H1 (cell line): ENCODE measurements around the gene BIRC2. TPM values are rescaled to one million over a fixed set of nuclear protein-coding genes. Genes with fewer than 3 reads are reported as not detected.

Source experiments
- CTCF ChIA-PET: fragments of 300-600 bp; sonication (Branson Sonifier 250); formaldehyde crosslinking; loops from one replicate; lab custom pipeline; 2021; ENCODE audit not compliant: partially characterized antibody; lab: Charles Lee
- POLR2A ChIA-PET: fragments of 300-600 bp; sonication (Branson Sonifier 250); formaldehyde crosslinking; loops from one replicate; lab custom pipeline; 2021; ENCODE audit warnings: inconsistent platforms; ENCODE audit not compliant: partially characterized antibody; lab: Charles Lee
- DNase-seq, 2 experiments: peaks; one replicate each; pipeline versions ENCODE4 v3.0.0 to v3.0.0-alpha.2; 2010 to 2022; ENCODE audit warnings: low spot score in 2 of 2, low read depth in 1 of 2, mixed read lengths in 1 of 2
- FAIRE-seq: peaks from 2 replicates; lab custom pipeline; 2011; peaks lifted over from hg19 to GRCh38; lab: Jason Lieb, UNC
- H2AFZ ChIP-seq: 2 replicates; pipeline ENCODE4 v1.8.1; 2012; ENCODE audit warnings: low read length, inconsistent platforms
- H2AK5ac ChIP-seq: 2 replicates; pipeline ENCODE4 v1.6.1; 2013; ENCODE audit warnings: low read depth, low read length
- H2BK120ac ChIP-seq: replicated peaks from 2 replicates; pipeline ENCODE3; 2013; ENCODE audit warnings: low read depth, low read length, inconsistent platforms
- H2BK12ac ChIP-seq: 2 replicates; pipeline ENCODE4 v1.6.1; 2013; ENCODE audit warnings: low read depth, low read length
- H2BK15ac ChIP-seq: 2 replicates; pipeline ENCODE4 v1.6.1; 2013; ENCODE audit warnings: low read length
- H2BK20ac ChIP-seq: 2 replicates; pipeline ENCODE4 v1.6.1; 2013; ENCODE audit warnings: low read length
- H2BK5ac ChIP-seq: 2 replicates; pipeline ENCODE4 v1.6.1; 2013; ENCODE audit warnings: low read depth, low read length
- H3K14ac ChIP-seq: 2 replicates; pipeline ENCODE4 v1.6.1; 2013; ENCODE audit warnings: inconsistent platforms; ENCODE audit not compliant: insufficient read length
- H3K18ac ChIP-seq: 2 replicates; pipeline ENCODE4 v1.6.1; 2013; ENCODE audit warnings: low read length; ENCODE audit errors: extremely low read depth
- H3K23ac ChIP-seq: 2 replicates; pipeline ENCODE4 v1.6.1; 2013; ENCODE audit warnings: inconsistent platforms; ENCODE audit not compliant: insufficient read length
- H3K23me2 ChIP-seq: 2 replicates; pipeline ENCODE4 v1.6.1; 2013; ENCODE audit warnings: low read depth, low read length
- H3K27ac ChIP-seq: 2 replicates; pipeline ENCODE4 v1.6.1; 2011; ENCODE audit warnings: low read depth, low read length, inconsistent platforms
- H3K27me3 ChIP-seq, 4 experiments: replicated peaks in 1 of 4; 1 replicate in 1 of 4; 2 replicates in 3 of 4; pipeline versions ENCODE4 v1.6.1 to v1.8.1; 2011 to 2013; ENCODE audit warnings: low read length in 3 of 4, mild to moderate bottlenecking in 3 of 4, inconsistent platforms in 2 of 4, mixed read lengths in 2 of 4, moderate library complexity in 1 of 4; ENCODE audit not compliant: control insufficient read depth in 3 of 4, insufficient read depth in 3 of 4; ENCODE audit errors: extremely low read depth in 1 of 4
- H3K36me3 ChIP-seq, 4 experiments: 2 replicates each; pipeline versions ENCODE4 v1.6.1 to v1.8.1; 2011 to 2013; ENCODE audit warnings: mild to moderate bottlenecking in 4 of 4, low read length in 3 of 4, moderate library complexity in 2 of 4, control low read depth in 1 of 4, inconsistent platforms in 1 of 4; ENCODE audit not compliant: insufficient read depth in 4 of 4, control insufficient read depth in 2 of 4
- H3K4ac ChIP-seq: replicated peaks from 2 replicates; pipeline ENCODE3; 2013; ENCODE audit warnings: low read length, low read depth, mixed read lengths, inconsistent platforms; ENCODE audit not compliant: insufficient read length
- H3K4me1 ChIP-seq, 4 experiments: replicated peaks in 1 of 4; 1 replicate in 1 of 4; 2 replicates in 3 of 4; pipeline versions ENCODE4 v1.6.1 to v1.8.1; 2011 to 2013; ENCODE audit warnings: low read length in 3 of 4, inconsistent platforms in 2 of 4, mixed read lengths in 1 of 4; ENCODE audit not compliant: insufficient read depth in 4 of 4, control insufficient read depth in 3 of 4
- H3K4me2 ChIP-seq, 2 experiments: 2 replicates each; pipeline versions ENCODE4 v1.6.1 to v1.8.1; 2011 to 2013; ENCODE audit warnings: low read depth in 2 of 2, low read length in 2 of 2, control low read depth in 1 of 2, inconsistent platforms in 1 of 2, mild to moderate bottlenecking in 1 of 2; ENCODE audit not compliant: insufficient read depth in 1 of 2
- H3K4me3 ChIP-seq, 4 experiments: fragments of 200-600, 300-600 bp in 1 of 4; sonication (generic), shearing (Covaris generic), sonication (Bioruptor Twin) in 1 of 4; 2 replicates each; pipeline versions ENCODE4 v1.5.1 to v1.8.1; 2011 to 2016; ENCODE audit warnings: low read length in 4 of 4, low read depth in 3 of 4, control low read depth in 2 of 4, inconsistent platforms in 2 of 4, mild to moderate bottlenecking in 2 of 4, mixed read lengths in 1 of 4, moderate library complexity in 1 of 4; ENCODE audit not compliant: insufficient read depth in 2 of 4; ENCODE audit errors: extremely low read depth in 1 of 4
- H3K56ac ChIP-seq: replicated peaks from 2 replicates; pipeline ENCODE3; 2013; ENCODE audit warnings: low read depth, mild to moderate bottlenecking, mixed read lengths, low read length, inconsistent platforms; ENCODE audit not compliant: insufficient read length
- H3K79me1 ChIP-seq: 2 replicates; pipeline ENCODE4 v1.6.1; 2013; ENCODE audit warnings: low read depth, low read length, control low read depth
- H3K79me2 ChIP-seq, 2 experiments: 2 replicates each; pipeline versions ENCODE4 v1.6.1 to v1.8.1; 2012 to 2013; ENCODE audit warnings: low read length in 2 of 2, mild to moderate bottlenecking in 2 of 2, inconsistent platforms in 1 of 2; ENCODE audit not compliant: insufficient read depth in 2 of 2, control insufficient read depth in 1 of 2
- H3K9ac ChIP-seq, 4 experiments: replicated peaks in 1 of 4; 1 replicate in 1 of 4; 2 replicates in 3 of 4; pipeline versions ENCODE4 v1.6.1 to v1.8.1; 2011 to 2013; ENCODE audit warnings: low read depth in 3 of 4, low read length in 3 of 4, control low read depth in 2 of 4, mild to moderate bottlenecking in 2 of 4, moderate library complexity in 2 of 4, inconsistent platforms in 1 of 4; ENCODE audit errors: extremely low read depth in 1 of 4
- H3K9me3 ChIP-seq, 2 experiments: 2 replicates each; pipeline versions ENCODE4 v1.6.1 to v1.8.1; 2012 to 2013; ENCODE audit warnings: mild to moderate bottlenecking in 2 of 2, moderate library complexity in 2 of 2, control low read depth in 1 of 2, inconsistent platforms in 1 of 2, low read depth in 1 of 2, low read length in 1 of 2, mixed read lengths in 1 of 2; ENCODE audit not compliant: insufficient read depth in 2 of 2
- H4K20me1 ChIP-seq, 2 experiments: replicated peaks in 1 of 2; 2 replicates each; pipeline versions ENCODE3 to v1.8.1; 2011 to 2013; ENCODE audit warnings: inconsistent platforms in 2 of 2, low read length in 2 of 2, mild to moderate bottlenecking in 1 of 2; ENCODE audit not compliant: insufficient read depth in 2 of 2, control insufficient read depth in 1 of 2
- H4K5ac ChIP-seq: 2 replicates; pipeline ENCODE4 v1.6.1; 2013; ENCODE audit warnings: low read length, low read depth, mixed read lengths, inconsistent platforms; ENCODE audit not compliant: insufficient read length
- H4K8ac ChIP-seq: 2 replicates; pipeline ENCODE4 v1.8.0; 2013; ENCODE audit warnings: mild to moderate bottlenecking, moderate library complexity, low read length, inconsistent platforms; ENCODE audit not compliant: insufficient read depth; ENCODE audit errors: extremely low read depth
- H4K91ac ChIP-seq: replicated peaks from 2 replicates; pipeline ENCODE3; 2013; ENCODE audit warnings: low read length, mixed read lengths, inconsistent platforms; ENCODE audit not compliant: insufficient read length
- CEBPB ChIP-seq: IDR thresholded peaks from 2 replicates; pipeline ENCODE4 v1.6.1; 2012; ENCODE audit warnings: low read depth, low read length
- GTF2F1 ChIP-seq: IDR thresholded peaks from 2 replicates; pipeline ENCODE4 v1.6.1; 2012; ENCODE audit warnings: low read depth, low read length, improper control_type of control experiment, borderline replicate concordance
- SP2 ChIP-seq: IDR thresholded peaks from 2 replicates; pipeline ENCODE4 v1.6.1; 2012; ENCODE audit warnings: mild to moderate bottlenecking, low read length, inconsistent platforms
- WGBS, 2 experiments: shearing (Covaris generic) in 1 of 2; methylation state at CpG; one replicate each; pipeline versions ENCODE4 v1.1.6 to v1.1.7; 2013 to 2015; ENCODE audit warnings: low lambda C conversion rate in 2 of 2, mixed read lengths in 2 of 2, inconsistent platforms in 1 of 2, low coverage in 1 of 2, missing lambda C conversion rate in 1 of 2; ENCODE audit not compliant: insufficient replicate concordance in 2 of 2, insufficient coverage in 1 of 2, insufficient read length in 1 of 2; ENCODE audit errors: extremely low coverage in 1 of 2, missing lambda C conversion rate in 1 of 2; 5-methylcytosine and 5-hydroxymethylcytosine counted together
- polyA plus RNA-seq, 7 experiments: library from polyadenylated mRNA; depleted of rRNA in 3 of 7; stranded (reverse) in 5 of 7; unstranded in 2 of 7; fragments of >200 nt in 5 of 7; fragments of 200-250 nt in 2 of 7; gene quantifications; 1 replicate in 5 of 7; 2 replicates in 1 of 7; 4 replicates in 1 of 7; pipeline versions ENCODE4 v1.2.1 to v1.2.3, GENCODE V29; 2011 to 2013; ENCODE audit warnings: missing spikeins in 2 of 7, mixed read lengths in 2 of 7
- total RNA-seq: library from RNA; stranded (reverse); fragmentation: NEBNext Ultra II Directional; extraction: Animal tissue kit (Norgen Biotek cat#: 25700); gene quantifications from 2 replicates; pipeline ENCODE4 v1.2.1, GENCODE V29; 2021

The BIRC2 gene
- total and polyA plus RNA-seq, 2 of the 8 experiments (the other 6 are each of a cell fraction or from before 2014, with no cell fraction given), result 18.4 to 24.7 TPM

DNA sequence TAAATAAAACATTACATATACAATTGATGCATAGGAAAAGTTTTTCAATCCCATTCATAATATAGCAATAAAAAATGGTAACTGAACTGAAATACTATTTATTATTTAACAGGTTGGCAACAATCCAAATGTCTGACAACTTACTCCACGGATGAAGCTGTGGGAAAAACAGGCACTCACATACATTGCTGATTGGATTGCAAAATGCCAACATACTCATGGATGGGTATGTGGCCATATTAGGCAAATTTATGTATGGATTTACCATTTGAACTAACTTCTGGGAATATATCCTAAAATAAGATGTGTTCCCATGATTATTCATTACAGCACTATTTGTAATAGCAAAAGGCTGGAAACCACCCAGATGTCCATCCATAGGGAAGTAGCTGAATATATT lies 3.2 kb upstream of the BIRC2 start:
- H3K4me1 ChIP-seq, result peaks cover 0 to 4% (median 1%) of the 10 kb centered on the region in 4 experiments; a peak in 2 of 7 replicates
- no peak overlapping the region for H3K27ac ChIP-seq
- ChIA-PET POLR2A (no interaction called here), CTCF (interaction anchor here (0.8 to 2.3 kb wide), 11 partner anchors 34 to 323 kb away, joined by 3 to 9 read pairs (median 4); no protein-coding TSS in a partner anchor)
- H2BK12ac ChIP-seq, result no peak overlapping the region
- no peak for DNase-seq
- TF ChIP-seq CEBPB (no peak), GTF2F1 (no peak), SP2 (no peak)
- H2BK20ac ChIP-seq, result no peak overlapping the region
- no peak overlapping the region for H2AFZ ChIP-seq
- no peak overlapping the region for H3K9ac ChIP-seq
- peaks cover 3% of the 10 kb centered on the region for H3K23me2 ChIP-seq
- no peak overlapping the region for H3K23ac ChIP-seq
- no peak overlapping the region for H2BK5ac ChIP-seq
- H4K8ac ChIP-seq, result no peak overlapping the region
- H4K20me1 ChIP-seq, result no peaks in the 10 kb centered on the region
- H4K91ac ChIP-seq, result no peak overlapping the region
- no peak overlapping the region for H3K4me2 ChIP-seq
- 88% methylated on average over 1 of the region's 1 CpG; no CpG with 5 or more reads in 1 of the 2 experiments for WGBS, 2 experiments
- FAIRE-seq, result no peak
- H3K14ac ChIP-seq, result no peak overlapping the region
- H3K18ac ChIP-seq, result no peak overlapping the region
- H2AK5ac ChIP-seq, result no peak overlapping the region
- H3K4me3 ChIP-seq, result no peak overlapping the region
- no peaks in the 10 kb centered on the region for H3K36me3 ChIP-seq
- H2BK120ac ChIP-seq, result no peak overlapping the region
- no peaks in the 10 kb centered on the region for H3K9me3 ChIP-seq
- no peaks in the 10 kb centered on the region for H3K79me1 ChIP-seq
- no peak overlapping the region for H4K5ac ChIP-seq
- H3K79me2 ChIP-seq, result peaks cover 7 to 14% of the 10 kb centered on the region in 2 experiments
- H2BK15ac ChIP-seq, result no peak overlapping the region
- no peaks in the 10 kb centered on the region for H3K27me3 ChIP-seq
- no peak overlapping the region for H3K4ac ChIP-seq
- no peak overlapping the region for H3K56ac ChIP-seq
